ENCODE data around the gene NKTR. TPM values are rescaled to one million over a fixed set of nuclear protein-coding genes. Genes with fewer than 3 reads are reported as not detected.

Gene NKTR
- polyA plus RNA-seq, 3 donors, result 2.6 to 78.5 (median 5.8) TPM

GRCh38 chr3:42600958-42601675 lies 631 bp downstream of the NKTR start:
- Mint-ChIP-seq H3K27ac (peak overlapping the region; percentile 96 to 100 (median 99)), H3K9me3 (peaks cover 0 to 1% (median 0%) of the 10 kb centered on the region in 7 donors), H3K27me3 (ENCODE audit: low read depth in 3 of 3) (peaks cover 0 to 3% (median 1%) of the 10 kb centered on the region in 3 donors), H3K4me1 (peaks cover 25% of the 10 kb centered on the region), H3K36me3 (peaks cover 16 to 17% of the 10 kb centered on the region in 2 donors), H3K4me3 (peak overlapping the region; percentile 88 to 98)
- peak overlapping the region; percentile 79 for H3K4me2 ChIP-seq (replicated peaks; ENCODE audit: extremely low read depth, low read length, poor library complexity, severe bottlenecking)
- DNase-seq, result peak; percentile 30 to 45 (median 37)
- intact Hi-C loops (cut with micrococcal nuclease), result loop anchor here in 1 of 2 donors (10.0 kb wide), 3 partner anchors 164 to 1024 kb away; partner anchors contain the start of genes ACKR2, ANO10 and HIGD1A
- peaks cover 19 to 27% of the 10 kb centered on the region in 2 donors for H3K4me1 ChIP-seq (ENCODE audit: control insufficient read depth in 1 of 2, insufficient read depth in 2 of 2, low read length in 2 of 2)
- no peaks in the 10 kb centered on the region for H3K27me3 ChIP-seq (ENCODE audit: control insufficient read depth in 2 of 2, insufficient read depth in 2 of 2, low read length in 2 of 2)
- peak overlapping the region; percentile 91 for H2AFZ ChIP-seq (ENCODE audit: insufficient read depth, low read depth, low read length, poor library complexity, severe bottlenecking)
- WGBS (ENCODE audit: insufficient coverage), result 0% methylated on average over 9 of the region's 31 CpGs
- peak overlapping the region; percentile 89 for H3K9ac ChIP-seq (ENCODE audit: insufficient read depth, low read length, poor library complexity, severe bottlenecking)
- H3K9me3 ChIP-seq (replicated peaks in 1 of 2; ENCODE audit: control insufficient read depth in 1 of 2, insufficient read depth in 1 of 2, low read length in 2 of 2), result no peaks in the 10 kb centered on the region
- H3K4me3 ChIP-seq (replicated peaks in 1 of 3; ENCODE audit: low read depth in 2 of 3, low read length in 3 of 3), result peak overlapping the region; percentile 70 to 94 (median 91)
- TF ChIP-seq CTCF (IDR thresholded peaks at IDR 0.05), result peak; percentile 7
- peaks cover 11 to 28% of the 10 kb centered on the region in 2 donors for H3K36me3 ChIP-seq (replicated peaks in 1 of 2; ENCODE audit: control insufficient read depth in 1 of 2, insufficient read depth in 2 of 2, low read length in 2 of 2)
- peaks cover 45% of the 10 kb centered on the region for H4K20me1 ChIP-seq (ENCODE audit: insufficient read depth, low read length)
- H3K27ac ChIP-seq (ENCODE audit: low read depth in 1 of 2, low read length in 2 of 2), result peak overlapping the region; percentile 90 to 91
- peaks cover 54% of the 10 kb centered on the region for H3K79me2 ChIP-seq (ENCODE audit: insufficient read depth, low read length)

- peaks cover 16 to 23% of the 10 kb centered on the region in 2 donors for H3K36me3 Mint-ChIP-seq
- H4K20me1 ChIP-seq (ENCODE audit: insufficient read depth, low read length), result peaks cover 53% of the 10 kb centered on the region
- no peak overlapping the region for H3K9ac ChIP-seq (ENCODE audit: insufficient read depth, low read length, poor library complexity, severe bottlenecking)
- WGBS (ENCODE audit: insufficient coverage), result no CpG with 5 or more reads among the region's 9 CpGs
- no peak overlapping the region for H2AFZ ChIP-seq (ENCODE audit: insufficient read depth, low read depth, low read length, poor library complexity, severe bottlenecking)
- peak overlapping the region in 1 of 2 donors; percentile 90 for H3K27ac ChIP-seq (ENCODE audit: low read depth in 1 of 2, low read length in 2 of 2)
- H3K4me1 ChIP-seq (ENCODE audit: control insufficient read depth in 1 of 2, insufficient read depth in 2 of 2, low read length in 2 of 2), result peaks cover 19 to 27% of the 10 kb centered on the region in 2 donors
- peaks cover 63% of the 10 kb centered on the region for H3K79me2 ChIP-seq (ENCODE audit: insufficient read depth, low read length)
- H3K4me3 ChIP-seq (replicated peaks in 1 of 3; ENCODE audit: low read depth in 2 of 3, low read length in 3 of 3), result peak overlapping the region in 1 of 3 experiments; percentile 91
- no peaks in the 10 kb centered on the region for H3K27me3 ChIP-seq (ENCODE audit: control insufficient read depth in 2 of 2, insufficient read depth in 2 of 2, low read length in 2 of 2)
- H3K9me3 ChIP-seq (replicated peaks in 1 of 2; ENCODE audit: control insufficient read depth in 1 of 2, insufficient read depth in 1 of 2, low read length in 2 of 2), result no peaks in the 10 kb centered on the region
- H3K4me1 Mint-ChIP-seq, result peaks cover 26% of the 10 kb centered on the region
- peaks cover 16 to 32% of the 10 kb centered on the region in 2 donors for H3K36me3 ChIP-seq (replicated peaks in 1 of 2; ENCODE audit: control insufficient read depth in 1 of 2, insufficient read depth in 2 of 2, low read length in 2 of 2)
- H3K4me2 ChIP-seq (replicated peaks; ENCODE audit: extremely low read depth, low read length, poor library complexity, severe bottlenecking), result peak overlapping the region; percentile 79
- intact Hi-C loops (cut with micrococcal nuclease), result loop anchor here in 1 of 2 donors (10.0 kb wide), 3 partner anchors 163 to 1023 kb away; partner anchors contain the start of genes ACKR2, ANO10 and HIGD1A
- no peak for DNase-seq
- peak overlapping the region; percentile 15 to 97 (median 45) for H3K27ac Mint-ChIP-seq
- no peak for TF ChIP-seq CTCF (IDR thresholded peaks at IDR 0.05)
- no peak overlapping the region for H3K4me3 Mint-ChIP-seq
- peaks cover 0 to 1% (median 0%) of the 10 kb centered on the region in 7 donors for H3K9me3 Mint-ChIP-seq
- peaks cover 0 to 3% (median 1%) of the 10 kb centered on the region in 3 donors for H3K27me3 Mint-ChIP-seq (ENCODE audit: low read depth in 3 of 3)
Measured at GRCh38 chr3:42601896-42602581, 1.6 kb downstream of the NKTR start.
